Activated naive CD4-positive, alpha-beta T cell treated with anti-CD3 and anti-CD28 coated beads, Interleukin-2, amount 50 U/mL, for 72 hours (primary cell): ENCODE data around the gene COL4A1. TPM values are rescaled to one million over a fixed set of nuclear protein-coding genes. Genes with fewer than 3 reads are reported as not detected.

ENCODE experiments used
- total RNA-seq, 2 donors: library from RNA; stranded (reverse); gene quantifications; one replicate each; pipeline ENCODE4 v1.2.3, GENCODE V29; 2022

The COL4A1 gene
- total RNA-seq, 2 donors from 2014 or later = 0.14 TPM; not detected in 1

Other genes with a start within 250 kb of the COL4A1 start
- gene COL4A2, start 127 bp upstream of the COL4A1 start, total RNA-seq = under 1 TPM in 1 of 2 donors, not detected in 1; 0.84 TPM